Nephron (organoid): Measurements from ENCODE around the gene PLS1.
A peak's percentile ranks its signal among the peaks of the same experiment; 100 is the strongest.
"Not testable (repeated sequence)": the region's sequence is repeated elsewhere in the genome, so short reads cannot be mapped to it uniquely, and the experiment has no call there.

Source experiments
- H3K27ac Mint-ChIP-seq, 3 experiments: 2 replicates each; pipeline ENCODE4 v1.8.0; 2020; ENCODE audit warnings: mixed read lengths in 3 of 3, mild to moderate bottlenecking in 2 of 3, moderate library complexity in 1 of 3
- H3K27me3 Mint-ChIP-seq: 2 replicates; pipeline ENCODE4 v1.8.0; 2021; ENCODE audit warnings: low read depth, mild to moderate bottlenecking, moderate library complexity, mixed read lengths
- H3K36me3 Mint-ChIP-seq: 2 replicates; pipeline ENCODE4 v1.8.0; 2020; ENCODE audit warnings: low read depth, mixed read lengths
- H3K4me1 Mint-ChIP-seq: 2 replicates; pipeline ENCODE4 v1.8.0; 2020; ENCODE audit warnings: mixed read lengths
- H3K4me3 Mint-ChIP-seq, 3 experiments: 2 replicates each; pipeline ENCODE4 v1.8.0; 2020; ENCODE audit warnings: mild to moderate bottlenecking in 3 of 3, mixed read lengths in 3 of 3, moderate library complexity in 2 of 3
- H3K9me3 Mint-ChIP-seq: 2 replicates; pipeline ENCODE4 v1.8.0; 2020; ENCODE audit warnings: mixed read lengths
- CTCF ChIP-seq, 3 experiments: fragments of 200-600 bp; sonication (generic); IDR thresholded peaks; one replicate each; pipeline ENCODE4 v1.5.0; 2021; ENCODE audit warnings: antibody characterized with exemption in 3 of 3; ENCODE audit not compliant: unreplicated experiment in 3 of 3

The PLS1 gene

GRCh38 chr3:142705198-142705597, 109.0 kb downstream of the PLS1 start:
- Mint-ChIP-seq H3K9me3 (no peaks in the 10 kb centered on the region), H3K4me3 (no peak overlapping the region), H3K27me3 (no peaks in the 10 kb centered on the region), H3K4me1 (no peaks in the 10 kb centered on the region), H3K27ac (no peak overlapping the region), H3K36me3 (peaks cover 3% of the 10 kb centered on the region)
- no peak for TF ChIP-seq CTCF (IDR thresholded peaks at IDR 0.05; ENCODE audit: unreplicated experiment in 3 of 3)

GRCh38 chr3:142706321-142707127, 110.3 kb downstream of the PLS1 start:
- H3K9me3 Mint-ChIP-seq = no peaks in the 10 kb centered on the region
- H3K4me1 Mint-ChIP-seq = no peaks in the 10 kb centered on the region
- H3K36me3 Mint-ChIP-seq = no peaks in the 10 kb centered on the region
- no peak overlapping the region for H3K4me3 Mint-ChIP-seq
- no peaks in the 10 kb centered on the region for H3K27me3 Mint-ChIP-seq
- no peak for TF ChIP-seq CTCF (IDR thresholded peaks at IDR 0.05; ENCODE audit: unreplicated experiment in 3 of 3)
- H3K27ac Mint-ChIP-seq = no peak overlapping the region

- no peaks in the 10 kb centered on the region for H3K9me3 Mint-ChIP-seq
- no peaks in the 10 kb centered on the region for H3K36me3 Mint-ChIP-seq
- H3K4me1 Mint-ChIP-seq = no peaks in the 10 kb centered on the region
- H3K27me3 Mint-ChIP-seq = no peaks in the 10 kb centered on the region
- no peak for TF ChIP-seq CTCF (IDR thresholded peaks at IDR 0.05; ENCODE audit: unreplicated experiment in 3 of 3)
- no peak overlapping the region for H3K27ac Mint-ChIP-seq
- H3K4me3 Mint-ChIP-seq = no peak overlapping the region
Observed at GRCh38 chr3:142709207-142709606, 113.0 kb downstream of the PLS1 start.

GRCh38 chr3:142714882-142715281, 118.7 kb downstream of the PLS1 start:
- H3K36me3 Mint-ChIP-seq, H3K4me1 Mint-ChIP-seq, H3K27ac Mint-ChIP-seq, H3K4me3 Mint-ChIP-seq, H3K9me3 Mint-ChIP-seq, H3K27me3 Mint-ChIP-seq: not testable (repeated sequence)

- H3K27ac Mint-ChIP-seq = no peak overlapping the region
Observed at GRCh38 chr3:142716102-142716501, 119.9 kb downstream of the PLS1 start.

GRCh38 chr3:142723665-142723967, 127.4 kb downstream of the PLS1 start:
- Mint-ChIP-seq H3K36me3 (peaks cover 6% of the 10 kb centered on the region), H3K4me3 (peak overlapping the region; percentile 88 to 98 (median 93)), H3K9me3 (peaks cover 11% of the 10 kb centered on the region), H3K27ac (peak overlapping the region in 2 of 3 experiments; percentile 87 to 90), H3K4me1 (peaks cover 14% of the 10 kb centered on the region), H3K27me3 (no peaks in the 10 kb centered on the region)
- no peak for TF ChIP-seq CTCF (IDR thresholded peaks at IDR 0.05; ENCODE audit: unreplicated experiment in 3 of 3)

More at GRCh38 chr3:142716102-142716501, 119.9 kb downstream of the PLS1 start:
- no peak for TF ChIP-seq CTCF (IDR thresholded peaks at IDR 0.05; ENCODE audit: unreplicated experiment in 3 of 3)
- no peak overlapping the region for H3K4me3 Mint-ChIP-seq
- H3K9me3 Mint-ChIP-seq = peaks cover 4% of the 10 kb centered on the region
- H3K27me3 Mint-ChIP-seq = no peaks in the 10 kb centered on the region
- peaks cover 3% of the 10 kb centered on the region for H3K36me3 Mint-ChIP-seq
- H3K4me1 Mint-ChIP-seq = no peaks in the 10 kb centered on the region
